T-helper 22 cell (primary cell): ENCODE data around the gene CCDC102A.

Source experiments
- DNase-seq: peaks from one replicate; pipeline ENCODE4 v3.0.0-alpha.2; 2020; ENCODE audit warnings: low read depth

Gene CCDC102A

DNA sequence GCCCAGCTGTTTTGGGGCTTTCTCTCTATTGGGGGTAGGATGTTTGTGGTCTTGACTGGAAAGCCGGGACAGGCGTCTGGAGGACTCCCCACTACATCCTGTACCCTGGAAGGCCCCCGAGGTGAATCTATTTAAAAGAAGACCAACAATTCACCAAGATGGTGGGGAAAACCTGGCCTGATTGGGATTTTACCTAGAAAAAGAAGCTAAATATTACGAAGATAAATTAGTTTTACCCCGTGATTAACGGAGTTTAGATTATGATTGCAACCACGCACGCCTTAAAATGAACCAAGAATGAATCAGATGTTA lies 779 bp upstream of the CCDC102A start:
- peak; percentile 62 for DNase-seq

GRCh38 chr16:57535680-57536305 lies 578 bp downstream of the CCDC102A start:
- DNase-seq = peak; percentile 93

- DNase-seq = no peak
These were observed 1.3 kb downstream of the CCDC102A start for GRCh38 chr16:57534881-57535658.

GRCh38 chr16:57534337-57534880 lies 2.0 kb downstream of the CCDC102A start:
- no peak for DNase-seq

DNA sequence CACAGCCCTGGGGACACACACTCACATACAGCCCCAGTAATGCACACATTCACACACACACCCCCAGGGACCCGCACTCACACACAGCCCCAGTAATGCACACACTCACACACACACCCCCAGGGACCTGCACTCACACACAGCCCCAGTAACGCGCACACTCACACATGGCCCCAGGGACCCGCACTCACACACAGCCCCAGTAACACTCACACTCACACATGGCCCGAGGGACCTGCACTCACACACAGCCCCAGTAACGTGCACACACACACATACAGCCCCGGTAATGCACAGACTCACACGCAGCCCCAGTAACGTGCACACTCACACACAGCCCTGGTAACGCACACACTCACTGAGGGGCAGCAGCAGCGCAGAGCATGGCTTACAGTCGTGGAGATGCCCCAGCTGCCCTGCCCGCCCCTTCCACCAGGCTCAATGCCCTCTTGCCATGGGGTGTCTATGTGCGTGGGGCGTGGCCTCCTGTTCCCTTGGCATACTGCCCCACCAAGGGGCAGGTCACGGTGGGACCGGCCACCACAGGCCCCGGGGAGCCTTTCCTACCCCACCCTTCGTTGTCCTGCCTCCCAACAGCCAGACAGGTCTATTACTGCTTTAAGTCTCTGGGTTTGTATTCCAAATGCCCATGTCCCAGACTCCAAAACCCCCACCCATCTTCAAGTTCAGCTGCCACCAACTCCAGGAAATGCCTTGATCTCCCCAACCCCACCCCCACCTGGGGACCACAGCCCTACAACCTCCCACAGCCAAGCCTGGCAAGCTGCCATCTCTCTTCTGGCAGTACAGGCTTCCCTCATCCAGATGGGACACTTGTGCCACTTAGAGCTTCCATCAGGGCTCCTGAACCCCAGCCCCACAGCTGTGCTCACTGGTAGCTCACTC lies 2.7 kb downstream of the CCDC102A start:
- DNase-seq = peak; percentile 36

DNA sequence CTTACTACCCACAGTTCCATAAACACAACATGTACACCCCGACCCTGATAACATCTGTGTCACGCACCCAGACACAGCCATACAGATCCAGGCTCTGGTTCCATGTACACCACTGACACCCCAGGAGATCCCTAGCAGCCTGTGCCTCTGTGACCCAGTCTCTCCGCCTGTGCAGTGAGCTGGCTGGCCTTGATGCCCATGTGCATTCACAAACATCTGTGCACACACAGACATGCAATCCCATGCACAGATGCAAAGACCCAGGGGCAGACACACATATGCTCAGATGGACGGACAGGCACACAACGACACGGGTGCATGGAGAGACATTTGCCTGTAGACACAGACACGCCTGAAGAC lies 4.1 kb downstream of the CCDC102A start:
- DNase-seq = no peak

DNA sequence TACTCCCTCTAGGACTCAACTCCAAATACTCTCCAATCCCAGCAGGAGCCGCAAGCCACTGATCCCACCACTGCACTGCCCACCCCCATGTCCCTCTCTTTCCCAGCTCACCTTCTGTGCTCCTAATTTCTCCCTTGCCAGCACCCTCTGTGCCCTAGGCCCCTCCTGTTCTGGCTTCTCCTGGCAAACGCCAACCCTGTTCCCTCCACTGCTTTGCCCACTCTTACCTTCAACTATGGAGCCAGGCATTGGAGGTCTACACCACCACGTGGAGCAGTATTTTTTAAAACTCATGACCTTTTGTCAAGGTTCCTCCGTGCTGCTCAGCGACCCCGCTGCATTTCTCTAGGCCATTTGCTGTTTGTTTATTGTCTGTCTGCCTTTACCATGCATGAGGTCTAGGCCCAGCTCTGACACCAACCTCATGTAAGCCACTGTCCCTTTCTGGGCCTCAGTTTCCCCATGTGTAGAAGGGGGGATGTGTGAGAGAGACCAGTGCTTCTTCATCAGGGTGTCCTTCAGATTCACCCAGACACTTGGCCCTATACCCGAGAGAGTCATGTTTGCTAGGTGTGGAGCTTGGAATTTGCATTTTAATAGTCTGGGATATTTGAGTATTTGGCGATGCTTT lies 4.6 kb downstream of the CCDC102A start:
- no peak for DNase-seq

DNA sequence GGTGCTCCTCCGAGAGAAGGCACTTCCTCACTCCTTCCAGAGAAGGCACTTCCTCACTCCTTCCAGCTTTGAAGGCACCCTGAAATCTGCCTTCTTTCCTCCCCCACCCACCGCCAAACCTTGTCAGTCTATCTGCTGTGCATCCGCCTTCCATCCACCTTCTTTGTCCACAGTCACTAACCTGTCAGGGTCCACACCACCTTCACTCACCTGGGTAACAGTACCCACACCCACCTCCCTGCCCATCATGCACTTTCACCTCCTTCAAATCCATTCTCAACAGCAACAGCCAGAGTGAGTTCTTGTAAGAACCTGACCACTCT lies 5.2 kb downstream of the CCDC102A start:
- no peak for DNase-seq

- DNase-seq = no peak
These were observed 5.7 kb downstream of the CCDC102A start for GRCh38 chr16:57530522-57531252.

DNA sequence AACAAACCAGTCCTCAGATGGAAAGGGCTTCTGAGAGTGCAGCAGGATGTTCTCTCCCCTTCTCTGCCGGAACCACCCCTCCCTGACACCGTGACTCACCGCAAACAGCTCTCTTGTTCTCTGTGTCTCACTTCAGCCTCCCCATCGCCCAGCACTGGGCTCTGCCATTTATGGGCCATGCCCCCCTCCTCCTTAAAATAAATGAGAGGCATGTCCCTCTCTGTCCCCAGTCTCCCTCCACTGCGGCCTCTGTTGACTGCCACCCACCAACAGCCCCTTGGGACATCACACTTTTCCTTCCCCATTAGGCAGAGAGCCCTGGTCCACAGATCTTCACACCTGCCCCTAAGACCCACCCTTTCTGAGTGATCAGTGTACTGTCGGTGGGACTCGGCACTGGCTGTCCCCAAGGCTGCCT lies 6.3 kb downstream of the CCDC102A start:
- DNase-seq = peak; percentile 56

DNA sequence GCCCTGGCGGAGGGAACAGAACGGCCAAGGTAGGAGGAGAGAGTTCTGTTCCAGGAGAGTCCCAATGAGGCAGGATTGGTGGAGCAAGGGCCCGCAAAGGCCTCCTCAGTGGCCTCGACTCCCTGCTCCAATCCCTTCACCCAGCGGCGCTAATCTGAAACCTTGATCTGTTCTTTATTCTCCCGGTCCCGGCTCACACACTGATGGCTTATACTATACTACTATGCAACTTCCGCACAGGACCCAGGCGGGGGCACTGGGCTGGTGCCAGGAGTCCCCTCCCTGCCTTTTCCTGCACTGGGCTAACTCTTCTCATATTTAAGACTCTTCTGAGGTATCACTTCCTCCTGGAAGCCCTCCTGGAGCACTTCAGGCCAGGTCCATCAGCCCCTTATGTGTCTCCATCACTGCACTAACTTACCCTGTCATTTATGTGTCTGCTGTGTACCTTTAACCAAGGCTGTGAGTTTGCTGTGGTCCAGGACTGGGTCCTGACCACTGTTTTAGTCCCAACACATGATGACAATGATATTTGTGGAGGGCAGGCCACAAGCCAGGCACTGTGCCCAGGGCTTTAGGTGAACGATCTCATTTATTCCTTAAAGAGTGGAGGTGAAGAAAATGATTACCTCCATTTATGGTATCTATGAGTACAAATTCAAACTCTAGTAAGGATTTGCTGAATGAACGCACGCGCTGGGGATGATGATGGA lies 6.8 kb downstream of the CCDC102A start:
- DNase-seq = no peak

DNA sequence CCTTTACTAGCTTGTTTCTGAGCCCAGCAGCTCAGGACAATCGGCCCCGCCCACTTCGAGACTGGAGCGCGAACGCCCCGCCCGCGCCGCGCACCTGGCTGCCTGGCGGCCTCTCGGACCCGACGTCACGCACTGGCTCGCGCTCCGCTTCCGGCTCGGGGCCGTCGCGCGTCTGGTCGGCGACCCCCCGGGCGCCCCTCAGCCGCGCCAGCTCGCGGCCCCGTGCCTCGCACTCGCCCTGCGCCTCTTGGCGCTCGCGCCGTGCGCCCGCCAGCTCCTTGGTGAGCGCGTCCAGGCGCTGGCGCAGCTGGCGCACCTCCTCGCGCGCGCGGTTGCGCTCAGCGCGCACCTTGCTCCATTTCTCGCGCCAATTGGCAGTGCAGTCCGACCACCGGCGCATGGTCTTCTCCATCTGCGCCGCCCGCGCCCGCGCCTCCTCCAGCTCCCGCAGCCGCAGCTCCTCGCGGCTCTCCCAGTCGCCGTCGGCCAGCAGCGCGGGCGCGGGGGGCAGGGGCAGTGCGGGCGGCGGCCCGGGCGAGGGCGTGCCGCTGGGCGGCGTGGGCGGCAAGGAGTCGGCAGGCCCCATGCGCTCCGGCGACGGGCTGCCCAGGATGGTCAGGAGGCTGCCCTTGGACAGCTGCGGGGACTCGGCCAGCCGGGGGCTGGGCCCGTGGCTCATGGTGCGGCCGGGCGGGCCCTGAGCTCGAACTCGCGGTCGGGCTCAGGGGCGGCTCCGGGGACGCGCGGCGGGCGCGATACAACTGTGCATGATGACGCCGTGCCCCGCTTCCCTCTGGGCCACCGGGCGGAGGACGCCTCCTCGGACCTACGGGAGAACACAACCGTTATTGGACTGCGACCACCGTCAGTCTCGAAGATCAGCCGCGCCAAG lies 7.6 kb downstream of the CCDC102A start:
- no peak for DNase-seq

- DNase-seq = no peak
These were observed 8.6 kb downstream of the CCDC102A start for GRCh38 chr16:57527610-57528360.

- no peak for DNase-seq
These were observed 9.3 kb downstream of the CCDC102A start for GRCh38 chr16:57527027-57527426.

DNA sequence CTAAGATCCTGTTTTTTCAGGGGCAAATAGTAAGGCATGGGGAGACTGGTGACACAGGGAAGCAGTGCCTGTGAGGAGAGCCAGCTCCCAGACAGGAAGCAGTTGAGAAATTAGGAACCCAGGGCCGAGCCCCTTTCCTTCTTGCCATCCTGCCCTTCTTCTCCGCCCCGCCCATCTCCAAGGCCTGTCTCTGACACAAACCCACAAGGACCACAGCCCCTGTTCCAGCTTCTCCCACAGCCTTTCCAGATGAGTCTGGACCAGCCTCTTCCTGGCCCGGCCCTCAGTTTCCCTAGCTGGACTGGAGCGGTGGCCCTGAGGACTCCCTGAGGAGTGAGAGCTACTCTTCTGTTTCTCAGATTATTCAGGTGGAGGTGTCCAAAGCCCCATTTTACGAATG lies 9.9 kb downstream of the CCDC102A start:
- DNase-seq = no peak

GRCh38 chr16:57525761-57526160 lies 10.6 kb downstream of the CCDC102A start:
- DNase-seq = no peak

DNA sequence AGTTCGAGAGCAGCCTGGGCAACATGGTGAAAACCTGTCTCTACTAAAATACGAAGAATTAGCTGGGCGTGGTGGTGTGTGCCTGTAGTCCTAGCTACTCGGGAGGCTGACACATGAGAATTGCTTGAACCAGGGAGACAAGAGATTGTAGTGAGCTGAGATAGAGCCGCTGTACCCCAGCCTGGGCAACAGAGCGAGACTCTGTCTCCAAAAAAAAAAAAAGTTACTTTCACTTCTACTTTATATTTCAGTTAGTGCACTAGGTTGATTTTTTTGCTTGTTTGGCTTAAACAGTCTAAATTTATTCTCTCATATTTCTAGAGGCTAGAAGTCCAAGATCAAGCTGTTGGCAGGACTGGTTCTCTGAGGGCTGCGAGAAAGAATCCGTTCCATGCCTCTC lies 13.4 kb downstream of the CCDC102A start:
- no peak for DNase-seq

DNA sequence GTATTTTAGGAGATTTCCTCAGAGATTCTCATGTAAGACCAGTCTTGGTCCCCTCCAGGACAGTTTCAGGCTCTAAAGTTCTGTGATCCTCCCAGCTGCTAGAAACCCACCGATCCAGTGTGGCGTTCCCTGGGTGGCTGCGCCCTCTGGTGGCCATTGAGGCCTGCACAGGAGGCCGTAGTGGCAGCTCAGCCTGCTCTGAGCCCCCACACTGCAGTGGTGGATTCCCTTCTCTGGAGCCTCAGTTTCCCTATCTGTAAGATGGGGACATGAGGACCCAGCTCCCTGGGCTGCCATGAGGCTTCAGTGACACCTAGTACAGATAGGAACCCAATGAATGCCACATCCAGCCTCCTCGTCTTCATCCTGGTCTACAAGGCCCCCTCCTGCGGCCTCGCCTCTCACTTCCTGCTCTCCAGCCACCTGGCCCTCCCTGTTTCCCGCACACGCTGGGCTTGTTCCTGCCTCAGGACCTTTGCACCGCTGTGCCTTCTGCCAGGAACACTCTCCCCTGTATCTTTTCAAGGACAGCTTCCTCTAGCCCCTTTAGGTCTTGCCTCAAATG lies 16.5 kb downstream of the CCDC102A start:
- DNase-seq = peak; percentile 51

- DNase-seq = no peak
These were observed 17.4 kb downstream of the CCDC102A start for GRCh38 chr16:57518922-57519321.
